HG03175 (cell line): ENCODE data around the gene HPS3.

ENCODE experiments used
- ATAC-seq: cut with Tn5 transposase; IDR thresholded peaks from one replicate; pipeline ENCODE4 v1.9.1; 2021; ENCODE audit warnings: mild to moderate bottlenecking, moderate library complexity; ENCODE audit not compliant: unreplicated experiment

HPS3 gene

GRCh38 chr3:149221783-149222517, 92.5 kb downstream of the HPS3 start, which contains the start of gene CP:
Gene CP (minus strand): TSS chr3:149221829. CDS start chr3:149221792, 37 bp downstream.
- no peak for ATAC-seq
